ENCODE data around the gene OR4D10.
"Not testable (repeated sequence)": the region's sequence is repeated elsewhere in the genome, so short reads cannot be mapped to it uniquely, and the experiment has no call there.

OR4D10 gene

GRCh38 chr11:59473015-59473414 lies at the start of gene OR4D10:
OR4D10 (plus strand) TSS chr11:59473315; CDS start chr11:59477430, 4,115 bp downstream.
- no peak for DNase-seq

DNA sequence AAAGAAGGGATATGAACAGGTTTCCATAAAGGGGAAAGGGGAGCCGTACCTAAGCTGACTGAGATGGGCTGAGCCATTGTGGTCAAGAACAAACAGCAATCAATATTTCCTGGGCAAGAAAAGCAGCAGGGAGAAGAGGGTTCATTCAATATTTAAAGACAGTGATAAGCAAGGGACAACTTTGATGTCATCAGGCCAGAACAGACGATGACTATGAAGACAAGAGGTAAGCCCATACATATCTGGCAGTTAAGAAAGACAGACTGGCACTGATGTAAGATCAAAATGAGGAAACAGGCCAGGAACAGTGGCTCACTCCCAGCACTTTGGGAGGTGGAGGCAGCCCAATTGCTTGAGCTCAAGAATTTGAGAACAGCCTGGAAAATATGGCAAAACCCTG lies 49.3 kb upstream of the OR4D10 start:
- DNase-seq: no peak

GRCh38 chr11:59425131-59425530 lies 48.0 kb upstream of the OR4D10 start:
- no peak for DNase-seq

GRCh38 chr11:59426361-59427067 lies 46.6 kb upstream of the OR4D10 start, which contains the start of gene OR5A2:
OR5A2 (minus strand) TSS chr11:59426413; CDS start chr11:59422953, 3,460 bp downstream.
- DNase-seq: no peak

- DNase-seq: no peak
Measured at GRCh38 chr11:59427068-59427382, 46.1 kb upstream of the OR4D10 start.

DNA sequence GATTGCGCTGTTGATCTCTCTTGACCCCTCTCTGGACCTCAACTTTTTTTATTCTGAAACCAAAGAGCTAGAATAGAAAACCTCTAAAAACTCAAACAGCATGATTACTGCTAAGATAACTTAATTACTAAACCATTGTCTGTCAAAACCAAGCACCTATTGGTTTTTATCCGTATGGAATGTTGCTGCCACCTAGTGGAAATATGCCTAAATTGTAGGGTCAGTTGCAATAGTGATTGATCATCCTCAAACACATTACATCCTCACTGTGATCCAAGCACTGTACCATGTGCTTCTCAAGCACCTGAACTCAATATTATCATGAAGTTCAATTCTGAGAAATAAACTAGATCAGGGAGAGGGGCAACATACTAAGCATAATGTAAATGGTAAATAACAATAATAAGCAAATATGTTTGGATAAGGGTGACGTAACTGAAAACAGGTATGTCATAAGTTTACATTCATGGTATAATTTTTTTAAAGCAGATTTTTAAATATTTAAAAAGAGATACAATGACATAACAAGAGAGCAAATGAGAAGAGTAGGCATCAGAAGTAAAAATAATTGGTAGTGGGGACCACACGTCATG lies 43.1 kb upstream of the OR4D10 start:
- DNase-seq: peak in 2 of 56 donors; percentile 2 to 20

DNA sequence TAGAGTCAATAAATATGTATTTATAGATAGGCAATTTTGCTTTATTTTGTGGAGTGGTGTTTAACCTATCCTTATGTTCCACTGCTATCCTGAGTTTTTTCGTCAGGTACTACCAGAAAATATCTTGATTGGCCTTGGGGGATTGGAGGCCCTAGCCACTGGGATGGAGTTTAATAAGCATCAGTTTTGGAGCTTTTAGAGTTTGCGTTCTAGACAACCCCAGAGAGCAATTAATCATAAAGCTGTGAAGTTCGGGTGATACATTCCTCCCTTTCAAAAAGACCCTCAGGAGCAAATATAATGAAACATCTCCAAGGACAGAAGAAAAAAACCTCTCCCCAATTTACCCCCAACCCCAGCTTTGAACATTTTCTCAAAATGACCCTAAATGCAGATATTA lies 36.9 kb upstream of the OR4D10 start, which contains the start of gene OR5A1:
Gene OR5A1 (plus strand): TSS at position 301 of the 400 bp plus-strand sequence. CDS start 6,700 bp downstream, outside the sequence.
- DNase-seq: no peak

- DNase-seq: no peak
Measured at GRCh38 chr11:59437770-59438169, 35.3 kb upstream of the OR4D10 start.

DNA sequence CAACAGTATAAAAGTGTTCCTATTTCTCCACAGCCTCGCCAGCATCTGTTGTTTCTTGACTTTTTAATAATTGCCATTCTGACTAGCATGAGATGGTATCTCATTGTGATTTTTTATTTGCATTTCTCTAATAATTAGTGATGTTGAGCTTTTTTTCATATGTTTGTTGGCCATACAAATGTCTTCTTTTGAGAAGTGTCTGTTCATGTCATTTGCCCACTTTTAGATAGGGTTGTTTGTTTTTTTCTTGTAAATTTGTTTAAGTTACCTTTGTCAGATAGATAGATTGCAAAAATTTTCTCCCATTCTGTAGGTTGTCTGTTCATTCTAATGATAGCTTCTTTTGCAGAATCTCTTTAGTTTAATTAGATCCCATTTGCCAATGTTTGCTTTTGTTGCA lies 27.5 kb upstream of the OR4D10 start:
- DNase-seq: not testable (repeated sequence)

DNA sequence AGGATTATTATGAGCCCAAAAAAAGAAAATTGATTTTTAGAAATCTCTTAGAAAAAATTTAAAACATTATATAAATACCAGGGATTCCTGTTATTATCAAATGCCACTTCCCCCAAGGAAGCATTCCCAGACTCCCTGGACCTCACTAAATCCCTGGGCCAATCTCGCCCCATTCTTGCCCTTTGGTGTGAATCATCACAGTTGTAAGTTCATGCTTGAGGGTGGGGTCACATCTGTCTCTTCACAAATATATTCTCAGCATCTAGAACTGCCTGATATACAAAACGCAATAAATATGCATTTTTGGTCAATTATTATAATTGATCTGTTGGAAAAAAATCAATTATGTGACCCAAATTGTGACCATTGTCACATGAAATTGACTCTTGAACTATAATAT lies 24.6 kb upstream of the OR4D10 start:
- DNase-seq: no peak

DNA sequence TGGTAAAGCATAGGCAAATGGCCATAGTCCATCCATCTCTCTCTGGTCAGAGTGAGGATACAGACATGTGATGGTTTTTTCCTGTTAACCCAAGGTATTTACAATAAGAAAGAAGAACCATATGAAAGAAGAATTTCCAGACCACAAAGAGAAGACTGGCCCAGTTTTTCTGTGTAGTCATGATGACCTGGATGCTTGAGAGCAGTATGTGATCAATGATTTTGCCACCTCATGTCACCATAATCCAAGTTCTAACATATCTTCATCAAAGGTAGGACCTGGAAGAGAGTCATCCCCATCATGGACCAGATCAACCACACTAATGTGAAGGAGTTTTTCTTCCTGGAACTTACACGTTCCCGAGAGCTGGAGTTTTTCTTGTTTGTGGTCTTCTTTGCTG lies 16.5 kb upstream of the OR4D10 start, which contains the start of gene OR4D6:
Gene OR4D6 (plus strand): TSS at position 301 of the 400 bp plus-strand sequence. CDS start 0 bp downstream, at position 301.
- no peak for DNase-seq

- DNase-seq: no peak
Measured at GRCh38 chr11:59459916-59460315, 13.2 kb upstream of the OR4D10 start.

DNA sequence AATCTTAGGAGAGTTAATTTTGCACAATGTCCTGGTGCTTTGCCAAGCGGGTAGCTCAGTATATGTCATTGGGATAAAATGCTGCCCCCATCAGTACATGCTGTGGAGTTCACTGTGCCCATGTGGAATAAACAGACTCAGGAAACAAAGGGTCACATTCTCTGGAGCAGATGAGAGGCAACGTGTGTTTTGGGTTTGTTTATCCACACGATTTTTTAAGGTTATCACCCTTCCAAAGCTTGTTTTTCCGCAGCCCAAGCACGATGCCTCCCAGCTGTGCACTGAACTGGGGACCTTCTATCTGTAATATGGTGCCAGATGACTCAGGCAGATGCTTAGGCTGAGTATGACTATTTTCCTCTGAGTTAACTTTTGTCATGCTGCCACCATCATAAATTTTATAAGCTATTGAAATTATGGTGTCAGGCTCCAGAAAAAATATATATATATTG lies 9.9 kb upstream of the OR4D10 start:
- no peak for DNase-seq

- no peak for DNase-seq
Measured at GRCh38 chr11:59475176-59475575, 2.1 kb downstream of the OR4D10 start.

DNA sequence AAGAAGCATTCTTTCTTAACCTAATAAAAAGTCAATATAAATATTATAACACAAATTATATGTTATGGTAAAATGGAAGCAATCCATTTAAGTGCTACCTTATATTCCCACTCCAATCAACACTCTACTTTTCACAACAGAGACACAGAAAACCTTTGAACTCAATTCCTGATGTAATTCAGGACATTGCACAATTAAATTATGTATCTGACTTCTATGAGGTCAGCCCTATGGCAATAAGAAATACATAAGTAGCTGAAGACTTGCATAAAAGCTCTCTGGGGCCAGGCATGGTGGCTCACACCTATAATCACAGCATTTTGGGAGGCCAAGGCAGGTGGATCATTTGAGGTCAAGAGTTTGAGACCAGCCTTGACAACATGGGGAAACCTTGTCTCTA lies 6.8 kb downstream of the OR4D10 start:
- no peak for DNase-seq

- no peak for DNase-seq
Measured at GRCh38 chr11:59480359-59480758, 7.2 kb downstream of the OR4D10 start.

DNA sequence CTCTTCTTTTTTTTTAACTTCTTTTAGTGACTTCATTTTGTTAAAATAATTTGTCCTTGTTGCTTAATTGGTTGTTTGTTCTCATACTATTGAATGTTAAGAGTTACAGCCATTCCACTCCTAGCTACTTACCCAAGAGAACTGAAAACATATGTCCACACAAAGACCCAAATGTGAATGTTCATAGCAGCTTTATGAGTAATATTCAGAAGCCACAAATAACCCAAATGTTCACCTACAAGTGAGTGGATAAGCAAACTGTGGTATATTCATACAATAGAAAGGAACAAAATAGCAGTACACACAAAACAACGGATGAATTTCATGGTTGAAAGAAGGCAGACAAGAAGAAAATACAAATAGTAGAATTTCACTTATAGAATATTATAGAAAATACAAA lies 28.8 kb downstream of the OR4D10 start:
- DNase-seq: no peak

DNA sequence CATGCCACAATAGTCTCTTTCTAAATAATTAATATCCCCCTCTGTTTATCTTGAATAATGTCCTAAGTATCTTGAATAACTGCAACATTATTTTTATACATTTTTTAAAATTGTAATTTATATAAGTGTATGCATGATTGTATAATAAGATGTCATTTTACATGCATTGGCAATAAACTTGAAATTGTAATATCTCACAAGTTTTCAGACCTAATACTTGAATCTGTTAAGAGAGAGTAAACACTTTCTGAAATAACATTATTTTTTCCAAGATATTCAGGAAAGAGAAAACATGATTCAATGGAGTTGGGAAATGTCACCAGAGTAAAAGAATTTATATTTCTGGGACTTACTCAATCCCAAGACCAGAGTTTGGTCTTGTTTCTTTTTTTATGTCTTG lies 30.2 kb downstream of the OR4D10 start, which contains the start of gene OR4D11:
Gene OR4D11 (plus strand): TSS at position 301 of the 400 bp plus-strand sequence. CDS start 0 bp downstream, at position 301.
- no peak for DNase-seq

DNA sequence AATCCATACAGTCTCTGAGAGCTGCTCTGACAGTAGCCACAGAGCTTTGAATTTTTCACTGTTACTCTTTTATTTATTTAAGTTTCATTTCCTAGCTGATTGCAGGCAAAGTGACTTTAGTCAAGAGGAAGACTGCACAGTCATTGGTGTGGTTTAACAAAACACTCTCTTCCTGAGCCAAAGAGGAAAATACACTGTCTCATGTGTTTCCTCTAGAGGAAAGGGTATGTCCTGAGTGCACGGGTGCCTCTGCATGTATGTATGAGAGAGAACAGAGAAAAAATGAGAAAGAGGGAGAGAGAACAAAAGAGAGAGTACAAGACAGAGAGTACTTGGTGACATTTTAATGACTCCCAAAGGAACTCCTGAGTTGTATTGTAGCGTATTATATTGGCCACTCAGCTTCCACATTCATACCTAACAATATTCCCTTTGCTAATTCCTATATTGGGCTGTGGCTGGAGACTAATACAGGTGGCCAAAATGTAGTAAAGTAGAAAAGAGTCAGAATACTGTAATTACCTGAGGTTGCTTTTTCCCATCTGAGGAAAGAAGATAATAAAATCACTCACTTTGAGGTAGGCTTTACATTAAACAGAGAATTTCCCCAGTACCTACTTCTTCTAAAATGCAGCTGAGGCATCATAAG lies 38.0 kb downstream of the OR4D10 start, which contains the start of gene OR4D9:
Gene OR4D9 (plus strand): TSS at position 599 of the 649 bp plus-strand sequence. CDS start 3,374 bp downstream, outside the sequence.
- DNase-seq: no peak

DNA sequence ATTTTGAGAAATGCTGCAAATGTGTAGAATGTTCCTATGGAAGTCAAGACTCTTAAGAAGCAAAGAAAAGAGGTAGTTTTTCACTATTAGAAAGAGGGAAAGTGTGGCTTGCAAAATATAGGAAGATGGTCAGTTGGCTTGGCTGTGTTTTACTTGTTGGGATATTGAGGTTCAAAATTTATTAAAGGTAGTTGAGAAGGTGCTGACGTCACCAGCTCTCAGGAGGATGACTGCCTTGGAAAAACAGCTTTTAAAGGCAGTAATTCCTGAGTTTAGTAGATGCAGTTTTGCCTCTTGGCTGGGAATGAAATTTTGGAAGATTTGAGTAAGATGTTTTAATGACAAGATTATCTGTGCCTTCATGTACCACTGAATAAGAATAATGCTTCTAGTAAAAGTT lies 38.6 kb downstream of the OR4D10 start:
- DNase-seq: no peak

DNA sequence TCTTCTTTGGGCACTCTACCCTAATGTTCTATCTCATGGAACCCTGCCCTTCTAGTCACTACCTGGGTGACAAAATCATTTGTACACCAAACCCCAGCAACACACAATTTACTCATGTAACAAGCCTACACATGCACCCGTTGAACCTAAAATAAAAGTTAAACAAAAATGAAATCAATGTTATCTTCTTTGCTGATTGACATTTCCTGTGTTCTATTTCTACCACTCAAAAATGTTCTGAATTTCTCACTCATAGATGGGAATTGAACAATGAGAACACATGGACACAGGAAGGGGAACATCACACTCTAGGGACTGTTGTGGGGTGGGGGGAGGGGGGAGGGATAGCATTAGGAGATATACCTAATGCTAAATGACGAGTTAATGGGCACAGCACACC lies 47.0 kb downstream of the OR4D10 start:
- DNase-seq: not testable (repeated sequence)

DNA sequence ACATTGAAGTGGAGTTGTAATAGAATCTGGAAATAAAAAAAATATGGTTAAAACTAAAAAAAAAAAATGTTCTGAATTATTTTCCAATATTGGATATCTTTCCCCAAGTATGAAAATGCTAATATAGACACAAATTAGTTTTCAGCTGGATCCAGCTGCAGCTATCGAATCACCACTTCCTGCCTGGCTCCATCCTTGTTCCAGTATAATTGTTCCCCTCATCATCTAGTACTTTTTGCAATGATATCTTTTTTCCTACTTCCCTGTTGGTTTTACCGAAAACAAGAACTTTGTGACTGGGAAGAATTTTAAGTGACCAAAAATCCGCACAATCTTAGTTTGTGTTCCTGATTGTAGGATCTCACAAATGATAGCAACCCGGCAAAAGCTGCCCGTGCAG lies 47.6 kb downstream of the OR4D10 start:
- DNase-seq: no peak
